C4-2B (cell line): Measurements from ENCODE around the gene NCOR2.

Source experiments
- CTCF ChIP-seq: fragments of 450-650 bp; conservative IDR thresholded peaks from 2 replicates; pipeline ENCODE4 v1.5.1; 2017; ENCODE audit warnings: mild to moderate bottlenecking
- ZFX ChIP-seq: fragments of 450-650 bp; IDR thresholded peaks from 2 replicates; pipeline ENCODE4 v1.6.1; 2017

- TF ChIP-seq CTCF: no peak
- TF ChIP-seq ZFX: no peak
Measured at GRCh38 chr12:124601706-124602105, 34.3 kb upstream of the NCOR2 start.
